Measurements from ENCODE around the gene MKKS.

Gene MKKS

DNA sequence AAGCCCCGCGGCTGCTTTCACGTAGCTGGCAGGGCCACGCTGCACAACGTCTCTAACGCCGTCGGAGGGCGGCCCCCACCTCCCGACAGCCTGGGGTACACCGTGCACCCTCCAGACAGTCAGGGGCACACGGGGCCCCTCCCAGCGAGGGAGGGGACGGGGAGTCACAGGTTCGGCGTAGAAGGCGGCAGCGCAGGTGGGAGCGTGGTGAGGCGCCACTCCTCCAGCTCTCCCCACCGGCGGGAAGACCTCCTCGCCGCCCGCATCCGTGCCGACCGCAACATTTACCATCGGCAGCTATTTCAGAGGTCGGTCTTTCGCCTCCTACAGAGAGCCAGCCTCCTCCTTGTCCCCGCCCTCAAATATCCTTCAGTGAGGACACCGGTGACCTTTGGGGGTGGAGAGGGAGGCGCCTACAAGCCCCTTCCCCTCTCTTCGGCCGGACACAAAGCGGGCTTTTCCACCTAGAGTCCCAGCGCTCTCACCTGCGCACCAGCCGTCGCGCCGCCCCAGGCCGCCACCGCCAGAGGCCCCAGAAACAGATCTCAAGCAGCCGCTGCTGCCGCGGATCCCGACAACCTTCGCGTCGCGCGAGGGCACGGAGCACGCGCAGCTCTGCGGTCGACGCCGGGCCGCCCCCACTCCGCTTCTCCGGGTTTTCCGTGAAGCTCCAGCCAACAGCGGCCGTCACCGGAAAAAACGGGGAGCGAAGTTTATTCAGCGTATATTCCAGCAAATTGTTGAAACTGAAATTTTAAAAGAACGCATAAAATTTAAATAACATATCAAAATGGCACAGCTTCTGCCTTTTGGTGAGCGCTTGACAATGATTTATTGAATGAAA, at the start of gene MKKS:
Gene MKKS, minus strand, starts transcription at position 600 of the 844 bp plus-strand sequence. CDS start 20,708 bp downstream, outside the sequence.
- peak; percentile 91 for DNase-seq (ENCODE audit: low spot score)

DNA sequence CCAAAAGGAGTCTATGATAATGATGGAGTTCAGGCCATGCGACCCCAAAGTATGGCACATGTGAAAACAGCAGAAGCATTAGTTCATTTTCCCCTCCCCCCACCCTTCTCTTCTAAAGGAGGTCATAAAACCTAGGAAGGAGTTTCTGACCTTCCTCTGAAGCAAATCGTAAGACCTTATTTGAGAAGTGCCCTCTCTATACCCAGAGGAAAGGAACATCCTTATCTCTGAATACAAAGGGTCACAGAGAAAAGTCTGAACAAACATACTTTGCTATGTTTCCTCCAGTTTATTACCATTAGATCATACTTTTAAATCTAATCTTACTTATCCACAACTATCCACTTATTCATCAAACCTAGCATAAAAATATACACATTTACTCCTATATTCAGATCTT, 49.7 kb upstream of the MKKS start:
- no peak for DNase-seq (ENCODE audit: low spot score)

DNA sequence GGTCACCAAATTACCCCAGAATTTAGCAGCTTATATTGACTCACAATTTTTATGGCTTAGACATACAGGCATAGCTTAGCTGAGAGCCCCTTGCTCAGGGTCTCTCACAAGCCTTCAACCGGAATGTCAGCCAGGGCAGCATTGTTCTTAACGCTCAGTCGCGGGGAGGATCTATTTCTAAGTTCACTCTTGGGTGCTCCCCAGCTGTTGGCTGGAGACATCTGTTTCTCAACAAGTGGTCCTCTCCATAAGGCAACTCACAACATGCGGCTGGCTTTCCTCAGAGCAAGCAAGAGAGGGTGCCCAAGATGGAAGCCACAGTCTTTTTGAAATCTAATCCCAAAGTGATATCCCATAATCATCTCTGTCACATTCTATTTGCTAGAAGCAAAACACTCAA, 47.7 kb upstream of the MKKS start:
- DNase-seq (ENCODE audit: low spot score): no peak

DNA sequence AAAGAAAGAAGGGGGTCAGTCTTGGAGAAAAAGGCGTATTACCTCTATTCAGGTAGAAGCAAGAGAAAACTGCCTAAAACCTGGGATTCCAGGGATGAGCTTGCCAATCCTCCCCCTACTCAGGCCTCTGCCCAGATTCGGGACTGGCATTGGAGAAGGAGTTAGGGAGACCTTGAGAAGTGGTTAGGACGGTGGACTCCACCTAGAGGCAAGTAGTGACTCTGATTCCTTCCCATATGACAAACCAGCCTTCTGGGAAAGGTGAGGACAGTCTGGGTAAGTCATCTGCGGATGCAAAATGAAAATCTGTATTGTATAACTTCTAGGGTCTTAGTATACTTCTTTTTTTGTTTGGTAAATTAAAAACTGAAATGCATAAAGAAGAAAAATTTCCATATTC, 44.9 kb upstream of the MKKS start:
- no peak for DNase-seq (ENCODE audit: low spot score)

DNA sequence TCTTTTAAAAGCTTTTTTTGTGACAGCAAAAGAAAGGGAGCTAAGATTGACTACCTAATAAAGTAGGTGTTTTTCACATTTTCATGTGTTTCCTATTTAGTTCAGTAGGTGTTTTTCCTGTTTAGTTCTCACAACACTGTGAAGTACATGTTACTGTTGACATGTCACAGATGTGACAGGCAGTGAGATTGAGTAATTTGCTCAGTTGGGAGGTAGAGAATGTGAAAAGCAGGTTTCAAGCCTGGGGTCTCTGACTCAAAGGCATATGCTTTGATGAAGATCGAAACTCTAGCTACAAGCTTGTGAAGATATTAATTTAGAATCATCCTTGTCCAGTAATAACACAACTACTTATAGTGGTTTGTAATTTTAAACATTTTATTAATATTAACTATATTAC, 44.2 kb upstream of the MKKS start:
- no peak for DNase-seq (ENCODE audit: low spot score)

DNA sequence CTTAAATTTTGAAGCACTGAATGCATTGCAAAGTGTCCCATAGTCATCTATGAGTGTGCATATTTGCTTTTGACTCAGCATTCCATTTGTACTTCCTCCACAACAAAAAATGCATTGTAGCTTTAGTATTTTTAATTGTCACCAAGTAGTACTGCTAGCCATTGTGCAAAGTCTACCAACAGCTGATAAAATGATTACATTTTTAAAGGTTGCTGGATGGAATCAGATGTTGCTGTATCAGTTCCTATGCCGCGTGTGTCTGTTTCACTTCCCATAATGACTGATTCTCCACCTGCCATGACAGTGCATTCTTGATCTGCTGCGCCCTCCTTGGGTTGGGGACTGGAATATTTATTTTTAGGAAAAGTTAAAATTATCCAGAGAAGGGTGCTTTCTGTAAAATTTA, 42.3 kb upstream of the MKKS start:
- no peak for DNase-seq (ENCODE audit: low spot score)

DNA sequence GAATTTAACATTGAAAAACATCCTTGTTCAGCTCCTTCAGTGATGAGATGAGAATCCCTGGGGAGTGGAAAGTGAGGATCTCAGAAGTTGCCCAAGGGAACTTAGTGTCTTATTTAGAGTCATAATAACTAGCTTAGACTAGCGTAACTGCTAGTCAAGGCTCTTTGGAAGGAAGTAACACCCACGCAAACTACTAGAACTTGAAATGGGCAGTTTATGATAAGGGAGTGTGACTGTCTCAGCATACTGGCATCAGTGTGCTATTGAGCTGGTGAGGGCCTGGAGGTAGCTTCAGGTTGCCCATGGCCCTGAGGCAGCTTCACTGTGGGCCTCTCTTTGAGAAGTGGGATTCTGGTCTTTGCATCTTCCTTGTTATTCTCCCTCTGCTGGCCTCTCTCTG, 41.2 kb upstream of the MKKS start:
- no peak for DNase-seq (ENCODE audit: low spot score)

DNA sequence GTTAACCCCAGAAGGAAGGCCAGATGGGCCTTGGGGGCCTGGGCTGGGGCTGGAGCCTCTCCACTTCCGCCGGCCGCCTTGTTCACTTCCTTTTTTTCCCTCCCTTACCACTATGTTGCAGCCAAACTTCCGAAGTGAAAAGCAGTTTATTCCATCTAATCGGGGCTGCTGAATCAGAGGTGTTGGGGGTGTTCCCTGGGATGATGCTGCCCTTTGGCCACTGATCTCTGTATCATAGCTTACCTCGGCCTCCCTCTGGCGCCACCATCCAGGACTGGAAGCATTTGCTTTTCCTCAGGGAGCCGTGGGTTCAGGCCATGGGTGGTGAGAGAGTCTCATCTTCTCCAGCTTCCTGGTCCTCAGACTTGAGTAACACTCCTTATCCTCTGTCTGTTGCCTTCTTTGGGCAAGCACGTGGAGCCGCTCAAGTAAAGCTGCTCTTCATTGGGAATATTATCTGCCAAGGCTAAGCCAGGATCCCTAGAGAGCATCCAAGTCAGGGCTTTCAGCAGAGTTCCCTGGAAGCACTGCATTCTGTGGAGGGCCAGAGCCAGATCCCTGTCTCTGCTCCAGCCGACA, 40.7 kb upstream of the MKKS start:
- no peak for DNase-seq (ENCODE audit: low spot score)

DNA sequence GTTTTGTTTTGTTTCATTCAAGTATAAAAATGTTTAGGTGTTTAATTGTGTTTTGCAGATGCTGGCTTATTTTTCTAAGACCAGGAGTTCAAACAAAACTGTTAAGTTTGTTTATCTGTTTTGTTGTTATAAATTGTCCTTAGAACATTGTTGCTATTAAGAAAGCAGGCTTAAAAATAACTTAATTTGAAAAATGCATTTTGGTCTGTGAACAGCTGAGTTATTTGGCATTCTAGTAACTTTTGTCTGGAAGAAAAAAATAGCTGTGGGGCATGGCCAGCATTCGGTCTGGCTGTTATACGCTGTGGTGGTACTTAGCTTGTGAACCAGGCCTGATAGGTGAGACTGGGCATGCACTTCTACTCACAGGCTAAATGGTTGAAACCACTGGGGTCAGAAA, 38.8 kb upstream of the MKKS start:
- DNase-seq (ENCODE audit: low spot score): no peak

DNA sequence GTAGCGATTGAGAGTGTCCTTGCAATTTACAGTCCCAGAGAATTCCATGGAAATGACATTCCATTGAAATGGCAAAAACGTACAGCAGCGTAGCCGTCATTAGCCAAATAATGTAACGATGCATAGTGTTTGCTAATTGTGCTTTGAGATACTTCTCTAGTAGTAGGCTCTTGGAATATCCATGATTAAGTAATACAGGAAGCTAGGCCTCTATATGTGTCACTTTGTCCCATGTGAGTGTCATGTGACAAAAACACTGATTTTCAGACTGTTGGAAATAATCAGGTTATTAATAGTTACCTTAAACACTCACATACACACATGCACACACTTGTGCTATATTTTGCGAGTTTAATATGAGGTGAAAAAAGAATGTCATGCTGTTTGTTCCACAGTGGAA, 36.3 kb upstream of the MKKS start:
- no peak for DNase-seq (ENCODE audit: low spot score)

DNA sequence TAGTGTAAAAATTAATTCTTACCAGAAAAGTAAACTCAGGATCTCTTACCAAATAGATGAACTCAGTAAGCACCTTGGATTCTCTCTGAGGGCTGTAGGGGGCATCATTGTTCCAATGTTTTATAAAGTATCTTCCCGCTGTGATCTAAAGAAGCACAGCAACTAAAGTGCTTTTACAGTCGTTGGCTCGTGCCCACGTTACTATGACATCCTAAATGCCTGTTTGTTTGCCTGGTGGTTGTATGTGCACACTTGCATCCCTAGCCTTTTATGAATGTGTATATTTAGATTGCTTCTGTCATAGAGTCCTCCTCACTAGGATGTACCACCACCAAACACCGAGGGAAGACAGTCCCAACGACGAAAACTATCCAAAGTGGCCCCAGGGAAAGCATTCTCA, 35.6 kb upstream of the MKKS start:
- DNase-seq (ENCODE audit: low spot score): peak; percentile 73

DNA sequence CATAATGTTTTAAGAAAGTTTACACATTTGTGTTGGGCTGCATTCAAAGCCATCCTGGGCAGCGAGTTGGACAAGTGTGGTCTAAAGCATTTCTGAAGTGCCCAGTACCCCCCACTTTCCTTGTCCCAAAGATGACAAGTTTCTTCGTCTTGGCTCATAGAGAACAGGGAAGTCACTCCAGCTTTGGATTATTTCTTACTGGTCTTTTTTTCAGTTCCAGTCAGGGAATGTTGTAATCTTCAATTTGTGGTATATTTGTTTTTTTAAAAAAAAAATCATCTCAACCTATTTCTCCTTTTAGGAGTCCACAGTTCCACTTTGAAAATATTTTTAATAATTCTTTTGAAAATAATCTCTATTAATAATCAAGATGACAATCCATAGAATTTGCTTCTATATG, 35.0 kb upstream of the MKKS start:
- no peak for DNase-seq (ENCODE audit: low spot score)

DNA sequence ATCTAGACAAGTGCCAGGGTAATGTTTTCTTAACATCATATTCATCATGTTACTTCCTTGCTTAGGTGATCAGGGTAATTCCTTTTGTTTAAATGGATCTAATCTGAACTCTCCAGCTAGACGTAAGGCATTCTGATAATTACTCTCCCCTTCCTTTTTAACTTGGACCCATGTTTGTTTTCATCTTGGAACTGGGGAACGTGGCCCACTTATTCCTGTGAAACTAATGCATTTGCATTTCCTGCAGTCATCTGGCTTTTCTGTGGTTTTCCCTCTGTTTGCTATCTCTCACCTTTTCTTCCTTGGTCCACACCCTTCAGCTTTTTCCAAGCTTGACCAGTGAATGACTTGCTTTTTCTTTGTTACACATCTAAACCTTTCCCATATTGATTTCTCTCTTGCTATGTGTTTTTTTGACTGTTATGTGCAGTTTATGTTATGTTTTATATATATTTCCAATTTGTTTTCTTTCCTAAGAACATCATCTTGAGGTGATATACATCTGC, 34.4 kb upstream of the MKKS start:
- no peak for DNase-seq (ENCODE audit: low spot score)

DNA sequence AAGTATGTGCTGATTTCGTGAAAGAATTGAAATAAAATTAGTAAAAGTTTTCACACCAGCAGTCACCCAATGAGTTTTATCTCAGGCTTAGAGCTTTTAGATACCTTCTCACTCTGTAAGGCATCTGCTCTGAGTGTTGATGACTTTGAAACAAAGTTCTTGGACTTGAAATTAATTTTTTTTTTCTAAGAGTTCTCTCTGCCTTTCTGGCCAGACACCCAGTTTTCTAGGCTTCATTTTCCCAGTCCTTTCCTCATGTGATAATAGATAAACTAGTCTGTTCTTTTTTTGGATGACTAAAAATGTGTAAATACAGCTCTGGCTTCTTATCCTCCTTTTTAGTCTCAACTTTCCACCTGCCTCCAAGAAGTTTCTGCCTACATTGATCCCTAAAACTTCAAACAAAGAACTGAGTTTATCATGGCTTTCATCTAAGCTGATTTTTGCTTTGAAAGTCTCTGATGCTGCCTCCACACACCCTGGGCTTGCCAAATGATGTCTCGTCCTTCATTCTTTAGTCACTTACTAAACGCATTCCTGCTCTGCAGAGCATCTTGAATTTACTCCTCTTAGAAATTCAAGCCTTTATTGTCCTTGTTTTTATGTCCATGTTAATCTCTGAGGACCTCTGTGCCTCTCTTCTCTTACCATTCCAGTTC, 33.8 kb upstream of the MKKS start:
- DNase-seq (ENCODE audit: low spot score): no peak

DNA sequence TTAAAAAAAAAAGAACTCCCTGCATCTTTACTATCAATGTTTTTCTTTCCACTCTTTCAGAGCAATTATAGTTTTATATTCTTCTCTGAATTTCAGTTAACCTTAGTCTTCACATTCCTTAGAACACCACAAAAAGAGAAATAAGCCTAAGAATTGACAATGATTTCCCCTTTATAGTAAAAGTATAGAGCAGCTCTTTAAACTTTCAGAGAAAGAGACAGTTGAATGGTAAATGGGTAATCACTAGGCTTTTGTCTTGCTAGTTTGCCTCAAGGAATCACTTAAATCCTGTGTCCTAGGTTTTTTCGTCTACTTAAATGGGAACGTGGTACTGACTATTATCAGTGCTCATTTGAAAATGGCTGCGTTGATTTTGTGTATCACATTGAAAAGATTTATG, 32.8 kb upstream of the MKKS start:
- no peak for DNase-seq (ENCODE audit: low spot score)

DNA sequence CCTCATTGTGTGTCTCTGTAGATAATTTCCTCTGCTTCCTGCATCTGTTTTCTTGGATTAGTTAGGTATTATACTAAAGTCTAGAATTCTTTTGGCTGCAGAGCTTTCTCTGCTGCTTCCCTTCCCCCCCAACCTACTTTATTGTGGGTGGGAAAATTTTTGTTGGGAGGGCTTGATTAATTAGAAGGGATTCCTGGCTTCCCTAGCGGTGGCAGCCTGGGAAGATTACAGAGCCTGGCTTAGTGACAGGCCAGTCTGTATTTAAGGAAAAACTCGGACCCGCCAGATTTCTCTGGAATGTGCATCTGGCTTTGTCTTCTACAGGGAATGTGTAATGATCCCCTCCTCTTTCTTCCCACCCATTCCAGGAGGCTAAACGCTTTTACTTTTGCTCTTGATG, 32.3 kb upstream of the MKKS start:
- no peak for DNase-seq (ENCODE audit: low spot score)

DNA sequence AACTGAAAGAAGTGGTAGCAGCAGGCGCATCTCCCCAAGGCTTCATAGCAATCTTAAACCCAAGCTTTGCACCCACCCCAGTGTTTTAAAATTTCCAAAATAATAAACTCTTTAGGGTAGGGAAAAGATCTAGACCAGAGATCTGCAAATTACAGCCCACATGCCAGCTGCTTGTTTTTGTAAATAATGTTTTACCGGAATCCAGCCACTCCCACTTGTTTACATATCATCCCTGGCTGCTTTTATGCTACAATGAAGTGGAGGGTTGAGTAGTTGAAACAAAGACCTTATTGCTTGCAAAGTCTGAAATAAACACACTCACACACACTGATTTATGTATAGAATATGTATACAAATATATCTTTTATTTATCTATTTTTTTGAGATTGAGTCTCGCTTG, 31.1 kb upstream of the MKKS start:
- DNase-seq (ENCODE audit: low spot score): no peak

DNA sequence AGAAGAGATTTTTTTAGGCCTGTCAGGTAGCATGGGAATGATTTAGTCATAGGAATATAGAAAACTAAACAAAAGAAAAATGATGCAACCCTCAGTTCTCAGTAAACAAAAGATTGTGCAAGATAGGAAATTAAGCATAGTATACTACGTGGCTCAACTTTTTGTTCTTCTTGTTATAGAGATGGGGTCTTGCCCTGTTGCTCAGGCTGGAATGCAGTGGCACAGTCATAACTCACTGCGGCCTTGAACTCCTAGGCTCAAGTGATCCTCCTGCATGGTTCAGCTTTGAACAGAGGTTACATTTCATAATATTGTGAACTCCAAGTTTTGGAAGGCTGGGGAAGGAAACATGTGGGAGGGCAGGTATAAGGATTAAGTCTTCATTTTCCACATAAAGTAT, 29.6 kb upstream of the MKKS start:
- no peak for DNase-seq (ENCODE audit: low spot score)

DNA sequence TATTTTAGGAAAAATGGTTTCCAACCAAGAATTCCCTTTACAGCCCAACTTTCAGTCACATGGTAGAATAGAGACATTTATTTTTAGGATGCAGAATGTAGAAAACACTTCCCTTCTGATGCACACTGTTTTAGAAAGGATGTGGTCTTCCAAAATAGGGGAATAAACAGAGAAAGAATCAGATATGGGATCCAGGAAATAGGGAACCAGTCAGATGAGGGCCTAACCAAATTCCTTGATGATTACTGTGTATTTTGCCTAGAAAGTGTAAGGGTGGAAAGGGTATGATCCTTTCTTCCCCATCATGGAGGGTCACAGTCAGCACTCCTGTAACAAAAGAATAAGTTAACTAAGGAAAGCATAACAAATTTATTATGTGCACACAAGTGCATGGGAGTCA, 28.5 kb upstream of the MKKS start:
- DNase-seq (ENCODE audit: low spot score): no peak

DNA sequence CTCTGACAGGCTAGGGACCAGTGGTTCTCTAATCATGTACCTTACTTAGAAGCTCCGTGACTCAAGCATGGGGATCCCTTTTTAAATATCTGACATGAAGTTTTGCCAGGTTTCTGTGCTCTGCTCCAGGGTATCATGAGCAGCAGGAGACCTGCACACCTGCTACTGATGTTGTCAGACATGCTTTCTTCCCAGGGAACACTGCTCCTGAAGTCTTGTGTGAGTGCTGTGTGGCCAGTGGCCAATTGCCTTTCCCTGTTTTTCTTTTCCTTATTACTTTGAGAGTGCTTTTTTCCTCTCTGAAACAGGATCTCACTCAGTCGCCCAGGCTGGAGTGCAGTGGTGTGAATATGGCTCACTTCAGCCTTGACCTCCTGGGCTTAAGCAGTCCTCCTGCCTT, 27.5 kb upstream of the MKKS start:
- DNase-seq (ENCODE audit: low spot score): no peak

DNA sequence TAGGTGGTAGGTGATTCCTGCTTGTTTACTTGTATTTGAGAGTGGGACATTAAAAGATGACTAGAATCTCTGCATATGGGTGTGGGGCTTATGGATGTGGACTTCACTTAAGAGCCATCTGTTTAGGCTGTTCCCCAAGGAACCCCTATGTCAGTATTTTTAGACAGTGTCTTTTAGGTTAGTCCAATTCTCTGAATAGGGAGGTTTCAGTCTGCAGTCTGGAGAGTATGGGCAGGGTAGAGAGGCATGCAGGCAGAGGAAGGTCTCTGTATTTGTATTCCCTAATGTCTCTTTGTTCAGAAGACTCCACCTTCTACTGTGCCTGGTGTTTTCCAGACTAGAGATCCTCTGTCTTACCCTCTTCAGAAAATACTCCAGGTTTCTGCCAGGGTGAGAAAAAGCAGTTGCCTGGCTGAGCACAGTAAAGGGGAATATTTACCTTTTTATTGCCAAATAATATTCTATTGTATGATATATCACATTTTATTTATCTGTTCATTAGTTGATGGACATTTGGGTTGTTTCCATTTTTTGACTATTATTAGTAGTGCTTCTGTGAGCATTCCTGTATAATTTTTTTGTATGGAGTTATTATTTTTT, 20.2 kb upstream of the MKKS start:
- no peak for DNase-seq (ENCODE audit: low spot score)

DNA sequence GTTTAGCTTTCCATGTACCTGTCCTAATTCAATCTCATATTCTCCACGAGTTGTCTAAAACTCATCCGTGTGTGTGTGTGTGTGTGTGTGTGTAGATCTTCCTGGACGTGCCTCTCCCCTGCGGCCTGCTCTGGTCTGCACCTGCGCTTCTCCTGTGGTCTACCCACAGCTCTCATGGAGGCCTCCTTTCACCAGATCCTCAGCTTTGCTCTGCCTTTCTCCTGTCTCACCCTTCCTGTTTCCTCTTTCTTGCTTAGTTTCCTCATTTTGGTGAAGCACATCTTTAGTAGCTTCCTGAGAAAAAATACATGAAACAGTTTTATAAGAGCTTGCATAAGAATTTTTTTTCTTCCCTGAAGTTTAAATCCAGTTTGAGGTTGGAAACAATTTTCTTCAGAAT, 19.2 kb upstream of the MKKS start:
- DNase-seq (ENCODE audit: low spot score): peak; percentile 85

DNA sequence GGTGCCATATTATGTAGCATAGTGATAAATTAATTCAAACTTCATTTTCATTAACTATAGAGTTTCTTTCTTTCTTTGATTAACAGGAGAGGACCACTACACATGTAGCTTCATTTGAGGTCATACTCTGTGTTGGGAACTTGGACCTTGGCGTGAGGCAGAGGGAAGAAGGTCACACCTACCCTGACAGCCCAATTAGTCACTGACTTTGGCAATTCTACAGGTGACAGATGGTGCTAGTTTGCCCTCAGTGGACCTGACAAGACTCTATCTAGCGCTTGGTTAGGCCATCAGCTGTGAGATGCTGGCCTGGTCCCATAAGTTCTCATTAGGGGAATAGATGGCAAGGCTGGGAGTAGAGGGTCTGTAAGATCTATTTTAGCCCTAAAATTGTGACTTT, 15.2 kb upstream of the MKKS start:
- DNase-seq (ENCODE audit: low spot score): no peak
